Stimulated activated naive CD4-positive, alpha-beta T cell (primary cell): ENCODE results near the gene E2F4.

Experiments used
- DNase-seq, 6 experiments: peaks; one replicate each; lab custom pipeline; 2025; lab: John Stamatoyannopoulos, UW

The E2F4 gene

DNA sequence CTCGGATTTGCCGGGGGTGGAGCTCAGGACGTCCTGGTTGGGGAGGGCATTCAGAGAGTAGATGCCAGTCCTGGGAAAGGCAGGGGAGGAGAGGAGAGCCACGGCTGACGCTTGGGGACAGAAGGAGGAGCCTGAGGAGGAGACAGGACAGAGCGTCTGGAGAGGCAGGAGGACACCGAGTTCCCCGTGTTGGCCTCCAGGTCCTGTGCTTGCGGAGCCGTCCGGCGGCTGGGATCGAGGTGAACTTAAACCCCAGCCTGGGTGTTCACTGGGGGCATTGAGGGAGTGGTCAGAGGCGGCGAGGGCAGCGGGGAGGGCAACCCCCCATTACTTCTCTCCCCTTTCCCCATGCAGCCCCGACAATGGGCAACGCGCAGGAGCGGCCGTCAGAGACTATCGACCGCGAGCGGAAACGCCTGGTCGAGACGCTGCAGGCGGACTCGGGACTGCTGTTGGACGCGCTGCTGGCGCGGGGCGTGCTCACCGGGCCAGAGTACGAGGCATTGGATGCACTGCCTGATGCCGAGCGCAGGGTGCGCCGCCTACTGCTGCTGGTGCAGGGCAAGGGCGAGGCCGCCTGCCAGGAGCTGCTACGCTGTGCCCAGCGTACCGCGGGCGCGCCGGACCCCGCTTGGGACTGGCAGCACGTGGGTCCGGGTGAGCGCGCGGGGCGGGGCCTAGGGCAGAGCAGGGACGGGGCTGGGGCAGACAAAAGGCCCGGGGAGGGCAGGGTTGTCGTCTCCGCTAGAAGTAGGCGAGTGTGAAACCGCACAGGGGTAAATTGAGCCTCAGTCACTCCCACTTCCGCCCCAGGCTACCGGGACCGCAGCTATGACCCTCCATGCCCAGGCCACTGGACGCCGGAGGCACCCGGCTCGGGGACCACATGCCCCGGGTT, 17.9 kb upstream of the E2F4 start:
- peak; percentile 25 to 44 (median 34) for DNase-seq

DNA sequence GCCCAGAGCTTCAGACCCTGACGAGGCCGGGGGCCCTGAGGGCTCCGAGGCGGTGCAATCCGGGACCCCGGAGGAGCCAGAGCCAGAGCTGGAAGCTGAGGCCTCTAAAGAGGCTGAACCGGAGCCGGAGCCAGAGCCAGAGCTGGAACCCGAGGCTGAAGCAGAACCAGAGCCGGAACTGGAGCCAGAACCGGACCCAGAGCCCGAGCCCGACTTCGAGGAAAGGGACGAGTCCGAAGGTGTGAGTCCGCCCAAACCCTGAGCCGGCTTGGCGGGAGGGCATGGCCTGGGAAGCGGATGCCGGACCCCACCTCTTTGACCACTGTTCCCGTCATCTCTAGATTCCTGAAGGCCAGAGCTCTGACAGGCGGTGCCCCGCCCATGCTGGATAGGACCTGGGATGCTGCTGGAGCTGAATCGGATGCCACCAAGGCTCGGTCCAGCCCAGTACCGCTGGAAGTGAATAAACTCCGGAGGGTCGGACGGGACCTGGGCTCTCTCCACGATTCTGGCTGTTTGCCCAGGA, 17.2 kb upstream of the E2F4 start:
- no peak for DNase-seq

DNA sequence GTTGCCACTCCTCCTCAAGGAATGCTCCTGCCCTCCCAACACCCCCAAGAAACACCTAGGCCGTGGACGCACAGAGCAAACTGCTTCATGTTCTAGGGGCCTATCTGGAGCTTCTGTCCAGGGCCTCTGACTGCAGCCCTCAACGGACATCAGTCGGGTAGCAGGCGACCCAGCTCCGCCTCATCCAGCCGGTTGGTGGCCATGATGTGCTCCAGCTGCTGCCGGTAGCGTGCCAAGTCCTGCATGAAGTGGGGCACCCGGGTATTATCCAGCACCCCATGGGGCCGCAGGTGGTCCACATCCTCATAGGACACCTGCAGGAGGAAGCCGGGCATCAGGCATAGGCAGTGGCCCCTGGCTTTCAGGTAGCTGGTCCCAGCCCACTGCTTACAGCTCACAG, 15.3 kb upstream of the E2F4 start:
- no peak for DNase-seq

DNA sequence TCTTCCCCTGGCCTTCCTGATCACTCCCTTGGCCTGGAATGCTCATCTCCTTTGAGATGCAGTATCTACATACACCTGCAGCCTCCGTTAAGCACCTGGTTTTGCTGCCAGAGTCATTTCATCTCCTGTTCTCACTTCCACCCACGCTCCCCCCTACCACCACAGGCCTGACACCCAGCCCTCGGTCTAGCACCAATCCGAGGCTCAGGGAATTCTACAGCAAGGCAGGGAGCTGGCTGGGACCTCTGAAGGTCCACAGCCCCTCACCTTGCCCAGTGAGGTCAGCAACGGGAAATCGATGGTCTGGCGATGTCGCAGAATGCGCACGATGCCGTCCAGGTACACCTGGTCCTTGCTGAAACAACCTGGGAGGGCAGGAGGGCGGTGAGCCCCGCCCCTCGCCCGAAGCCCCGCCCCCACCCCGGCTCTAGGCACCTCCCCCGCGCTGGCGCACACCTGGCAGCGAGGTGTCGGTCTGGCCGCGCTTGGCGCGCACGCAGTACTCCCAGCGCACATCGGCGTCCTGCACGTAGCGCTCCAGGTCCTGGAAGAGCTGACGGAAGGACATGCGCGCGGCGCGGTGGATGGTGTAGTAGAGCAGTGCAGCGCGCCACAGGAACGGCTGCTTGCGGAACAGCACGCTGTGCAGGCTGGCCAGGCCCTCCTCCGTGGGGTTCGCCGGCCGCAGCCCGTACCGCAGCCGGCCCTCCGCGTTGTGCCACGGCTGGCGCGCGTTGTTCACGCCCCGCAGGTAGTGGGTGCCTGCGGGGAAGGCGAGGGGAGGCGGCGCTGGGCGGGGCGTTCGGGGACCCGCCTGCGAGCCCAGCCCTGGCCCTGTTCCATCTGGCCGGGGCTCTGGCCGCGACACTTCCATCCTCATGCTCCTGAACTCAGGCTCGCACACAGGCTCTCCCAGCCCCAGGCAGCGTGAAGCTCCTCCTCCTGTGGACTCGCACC, 13.9 kb upstream of the E2F4 start:
- peak in 5 of 6 experiments; percentile 45 to 54 (median 50) for DNase-seq

DNA sequence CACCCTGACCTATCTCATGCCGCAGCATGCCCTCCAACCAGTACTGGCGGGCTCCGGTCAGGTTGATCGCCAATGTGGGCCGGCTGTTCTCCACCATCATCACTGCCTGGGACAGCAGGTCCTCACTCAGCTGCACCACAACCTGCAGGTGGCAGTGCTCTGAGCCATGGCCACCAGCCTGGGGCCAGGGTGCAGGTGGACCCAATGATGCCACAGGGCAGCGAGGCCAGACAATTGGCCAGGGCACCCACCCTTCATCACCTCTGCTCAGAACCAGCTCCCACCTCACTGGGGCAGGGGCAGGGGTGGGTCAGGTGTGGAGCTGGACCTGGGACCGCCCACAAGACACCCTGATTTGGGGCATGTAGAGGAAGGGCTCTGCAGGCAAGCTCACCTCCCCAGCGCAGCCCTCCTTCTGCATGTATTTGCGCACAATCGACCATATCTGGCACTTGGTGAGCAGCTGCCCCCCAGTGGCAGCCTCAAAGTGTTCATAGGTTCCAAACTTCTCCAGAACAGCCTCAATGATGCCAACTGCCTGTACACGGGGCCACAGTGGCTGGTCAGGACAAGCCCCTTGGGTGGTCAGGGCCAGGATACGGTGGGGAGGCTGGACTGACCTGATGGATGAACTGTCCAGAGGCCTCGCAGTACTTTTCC, 12.4 kb upstream of the E2F4 start:
- no peak for DNase-seq

DNA sequence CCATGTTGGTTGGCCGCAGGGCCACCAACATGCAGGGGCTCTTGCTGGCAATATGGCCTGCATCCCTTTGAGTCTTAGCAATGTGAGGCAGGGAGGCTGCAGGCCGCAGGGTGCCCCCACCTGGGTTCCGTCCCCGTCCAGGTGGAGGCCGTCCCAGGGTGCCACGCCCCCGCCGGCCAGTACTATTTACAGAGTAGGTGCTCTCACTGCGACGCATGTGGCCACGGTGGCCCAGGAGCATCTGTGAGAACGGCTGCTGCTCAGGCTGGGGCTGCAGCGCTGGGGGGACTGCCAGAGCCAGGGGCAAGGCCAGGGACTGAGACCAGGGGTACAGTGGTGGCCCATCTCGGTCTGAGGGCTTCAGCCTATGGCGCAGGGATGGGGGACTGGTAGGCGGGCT, 11.8 kb upstream of the E2F4 start:
- no peak for DNase-seq

DNA sequence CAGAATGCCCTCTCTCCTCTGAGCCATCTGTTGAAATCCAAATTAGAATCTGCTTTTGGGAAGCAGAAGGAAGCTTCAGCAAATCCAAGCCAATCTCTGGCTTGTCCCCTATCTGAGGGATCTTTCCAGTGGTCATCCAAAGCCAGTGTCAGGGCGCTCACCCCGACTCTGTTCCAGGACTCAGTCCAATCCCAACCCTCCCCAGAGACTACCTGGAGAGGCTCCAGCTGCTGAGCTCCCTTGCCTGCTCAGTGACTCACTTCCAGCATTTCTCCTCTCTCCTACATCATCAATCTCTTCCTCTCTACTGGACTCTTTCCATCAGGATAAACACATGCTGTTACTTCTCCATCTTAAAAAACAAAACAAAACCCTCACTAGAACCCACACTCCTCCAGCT, 10.6 kb upstream of the E2F4 start:
- no peak for DNase-seq

DNA sequence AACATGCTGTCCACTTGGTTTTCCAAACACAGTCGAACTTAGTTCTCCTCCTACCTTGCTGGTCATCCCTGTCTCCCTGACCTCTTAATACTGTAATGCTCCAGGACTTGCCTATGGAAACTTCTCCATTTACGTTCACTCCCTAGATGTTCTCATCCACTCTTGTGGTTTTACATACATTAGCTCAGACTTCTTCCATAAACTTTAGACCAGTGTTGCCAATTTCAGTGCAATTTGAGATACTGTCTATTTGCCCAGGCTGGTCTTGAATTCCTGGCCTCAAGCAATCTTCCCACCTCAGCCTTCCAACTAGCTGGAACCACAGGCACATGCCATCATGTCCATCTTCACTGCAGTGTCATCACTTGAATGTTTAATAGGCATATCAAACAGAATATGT, 9.7 kb upstream of the E2F4 start:
- no peak for DNase-seq

DNA sequence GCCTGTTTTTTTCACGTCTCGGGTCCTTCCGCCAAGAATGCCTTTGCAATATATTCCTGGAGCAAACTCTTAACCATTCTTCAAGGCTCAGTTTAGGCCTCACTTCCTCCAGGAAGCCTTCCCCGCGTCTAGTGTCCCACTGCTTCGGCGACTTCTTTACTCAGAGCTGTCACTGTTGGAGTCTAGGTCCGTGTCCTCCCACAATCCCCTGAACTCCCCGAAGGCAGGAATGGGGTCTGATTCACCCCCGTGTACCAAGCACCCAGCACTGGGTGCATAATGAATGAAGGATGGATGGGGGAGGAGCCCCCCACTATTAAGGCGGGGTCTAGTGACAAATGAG, 8.7 kb upstream of the E2F4 start:
- DNase-seq: no peak

DNA sequence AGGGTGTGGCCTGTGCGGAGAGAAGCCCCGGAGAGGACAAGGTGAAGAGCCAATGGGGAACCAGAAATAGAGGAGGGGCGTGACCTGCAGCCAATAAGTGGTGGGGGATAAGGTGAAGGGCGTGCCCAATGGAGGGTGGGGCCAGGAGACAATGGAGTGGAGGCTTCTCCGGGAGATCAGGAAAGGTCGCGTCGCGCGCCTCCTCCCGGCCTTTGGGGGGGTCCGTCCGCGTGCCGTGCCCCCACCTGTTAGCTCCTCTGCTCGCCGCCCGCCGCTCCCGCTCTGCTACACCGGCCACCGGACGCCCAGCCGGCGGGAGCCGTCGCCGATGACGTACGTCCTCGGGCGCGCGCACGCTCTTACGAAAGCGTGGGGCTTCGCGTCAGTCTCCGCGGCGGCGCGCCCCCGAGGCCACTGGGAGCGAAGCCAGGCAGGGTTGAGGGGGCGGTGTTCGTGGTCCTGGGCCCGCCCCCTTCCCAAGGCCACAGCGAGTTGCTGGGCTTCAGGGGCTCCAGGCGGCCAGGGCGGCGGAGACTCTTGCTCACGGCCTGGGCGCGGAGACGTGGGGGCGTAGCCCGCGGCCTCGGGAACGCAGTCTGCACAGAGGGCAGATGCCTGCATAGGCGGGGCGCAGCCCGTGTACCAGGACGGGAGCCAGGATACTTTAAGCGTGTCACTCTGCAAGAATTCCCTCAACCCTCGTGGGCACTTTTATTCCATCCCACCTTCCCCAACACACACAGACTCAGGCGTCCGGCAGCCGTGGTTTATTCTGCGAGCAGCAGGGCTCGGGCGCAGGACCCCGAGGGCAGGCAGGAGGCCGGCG, 8.1 kb upstream of the E2F4 start, which contains the start of gene MATCAP1:
MATCAP1 (minus strand) TSS at position 337 of the 826 bp plus-strand sequence. CDS start 3,353 bp downstream, outside the sequence.
- DNase-seq: peak; percentile 89 to 99 (median 95)

DNA sequence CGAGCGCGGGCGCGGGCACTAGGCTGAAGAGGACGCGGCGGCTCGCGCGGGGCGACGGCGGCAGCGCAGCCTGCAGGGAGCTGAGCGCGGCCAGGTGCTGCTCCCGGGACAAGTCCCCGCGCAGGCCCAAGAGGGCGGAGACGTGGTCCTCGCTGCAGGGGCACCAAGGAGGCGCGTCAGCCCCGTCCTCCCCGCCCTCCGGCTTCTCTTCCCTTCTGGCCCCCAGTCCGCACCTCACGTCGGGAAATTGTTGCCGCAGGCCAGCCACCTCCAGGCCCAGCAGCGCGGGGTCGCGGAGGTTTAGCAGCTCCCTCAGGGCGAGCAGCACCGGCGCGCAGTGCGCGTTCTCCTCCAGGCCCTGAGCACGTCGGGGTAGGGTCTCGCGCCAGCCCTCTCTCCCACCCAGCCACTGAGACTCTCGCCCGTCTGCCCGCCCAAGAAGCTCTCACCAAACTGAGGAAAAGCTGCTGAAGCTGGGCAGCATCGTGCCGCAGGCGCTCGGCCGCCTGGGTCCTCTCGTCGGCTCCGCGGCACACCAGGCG, 7.4 kb upstream of the E2F4 start:
- DNase-seq: peak in 2 of 6 experiments; percentile 42 to 49

DNA sequence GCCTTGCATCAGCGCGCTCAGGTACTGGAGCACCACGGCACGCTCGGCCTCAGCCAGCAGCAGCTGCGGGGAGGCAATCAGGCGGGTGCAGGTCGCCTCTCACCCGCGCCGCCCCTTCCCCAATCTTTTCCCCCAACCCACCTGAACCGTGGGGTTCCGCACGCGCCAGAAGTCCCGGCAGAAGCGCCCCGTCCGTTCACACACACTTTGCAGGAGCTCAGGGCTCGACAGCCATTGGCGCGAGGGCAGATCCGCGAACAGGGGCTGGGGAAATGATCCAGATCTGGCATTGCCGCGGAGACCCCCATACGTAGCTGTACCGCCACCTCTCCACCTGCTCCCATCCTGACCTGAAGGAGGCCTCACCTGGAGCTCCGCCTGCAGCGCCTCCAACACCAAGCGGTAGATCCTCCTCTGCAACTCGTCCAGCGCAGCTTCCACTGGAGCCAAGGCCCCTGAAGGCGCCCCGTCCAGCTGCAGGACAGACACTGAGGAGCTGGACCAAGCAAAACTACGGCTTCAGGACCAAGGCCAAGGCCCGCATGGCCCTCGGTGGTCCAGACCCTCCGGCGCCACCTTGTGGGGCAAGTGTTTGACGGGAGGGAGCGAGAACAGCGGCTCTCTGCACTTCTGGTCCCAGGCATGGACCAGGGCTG, 6.8 kb upstream of the E2F4 start:
- DNase-seq: peak; percentile 48 to 80 (median 69)

DNA sequence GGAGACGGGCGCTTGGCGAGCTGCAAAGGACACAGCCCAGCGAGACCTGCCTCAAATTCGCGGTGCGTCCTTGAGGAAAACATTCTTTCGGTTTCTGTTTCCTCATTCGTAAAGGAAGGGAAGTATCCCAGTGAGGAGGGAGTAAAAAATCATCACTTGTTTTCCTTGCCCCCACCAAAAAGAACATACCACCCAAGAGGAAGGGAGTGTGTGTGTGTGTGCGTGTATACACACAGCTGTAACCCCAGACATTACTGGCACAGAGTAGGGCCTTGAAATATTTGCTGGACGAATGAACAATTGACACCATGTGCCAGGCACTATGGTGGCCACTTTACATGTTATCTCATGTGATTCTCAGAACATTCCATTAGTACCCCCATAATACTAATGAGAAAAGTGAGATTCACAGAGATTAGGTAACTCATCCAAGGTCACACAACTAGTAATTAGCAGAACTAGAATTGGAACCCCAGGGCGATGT, 6.3 kb upstream of the E2F4 start:
- no peak for DNase-seq

DNA sequence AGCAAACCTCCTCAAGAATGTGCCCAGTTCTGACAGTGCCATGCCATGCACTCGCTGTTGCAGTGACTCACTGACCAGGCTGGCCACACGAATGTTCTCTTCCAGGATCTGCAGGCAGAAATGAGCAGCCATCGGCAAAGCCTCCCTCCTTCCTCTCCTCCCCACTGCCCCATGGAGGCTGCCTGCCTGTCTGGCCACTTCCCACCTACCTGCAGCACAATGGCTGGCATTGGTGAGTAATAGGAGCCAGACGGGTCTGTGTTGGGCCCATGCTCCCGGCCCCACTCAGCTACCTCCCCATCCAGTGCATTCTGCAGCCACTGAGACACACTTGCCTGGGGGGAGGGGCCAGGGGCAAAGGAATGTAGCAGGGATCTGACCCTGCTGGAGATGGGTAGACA, 5.4 kb upstream of the E2F4 start:
- no peak for DNase-seq

DNA sequence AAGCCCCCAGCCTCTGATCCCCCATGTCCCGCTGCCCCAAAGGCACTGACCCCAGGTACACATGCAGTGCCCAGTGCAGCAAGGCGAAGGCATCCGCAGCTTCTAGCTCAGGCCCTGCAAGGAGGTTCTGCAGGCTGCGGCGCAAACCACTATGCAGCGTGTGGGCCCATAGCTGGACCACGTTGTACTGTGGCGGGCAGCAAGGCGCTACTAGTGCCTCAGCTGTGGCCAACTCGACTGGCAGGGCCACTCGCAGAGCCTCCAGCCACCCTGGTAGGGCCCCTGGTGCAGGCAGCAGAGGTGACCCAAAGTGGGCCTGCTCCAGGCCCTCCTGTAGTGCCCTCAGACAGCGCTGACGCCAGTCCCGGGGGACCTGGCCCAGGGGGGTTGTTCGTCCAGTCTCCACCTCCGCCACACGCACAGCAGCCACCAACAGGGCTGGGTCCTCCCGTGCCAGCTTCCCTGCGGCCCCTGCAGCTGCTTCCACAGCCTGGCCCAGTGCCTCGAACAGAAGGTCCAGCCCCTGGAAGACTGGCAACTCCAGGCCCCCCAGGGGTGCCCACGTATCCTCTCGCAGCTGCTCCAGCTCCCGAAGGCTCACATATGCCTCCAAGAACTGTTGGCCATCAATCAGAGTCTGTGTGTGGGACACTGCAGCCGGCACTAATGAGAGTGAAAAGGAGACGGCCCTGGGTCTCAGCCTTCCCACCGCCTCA, 4.6 kb upstream of the E2F4 start:
- no peak for DNase-seq

DNA sequence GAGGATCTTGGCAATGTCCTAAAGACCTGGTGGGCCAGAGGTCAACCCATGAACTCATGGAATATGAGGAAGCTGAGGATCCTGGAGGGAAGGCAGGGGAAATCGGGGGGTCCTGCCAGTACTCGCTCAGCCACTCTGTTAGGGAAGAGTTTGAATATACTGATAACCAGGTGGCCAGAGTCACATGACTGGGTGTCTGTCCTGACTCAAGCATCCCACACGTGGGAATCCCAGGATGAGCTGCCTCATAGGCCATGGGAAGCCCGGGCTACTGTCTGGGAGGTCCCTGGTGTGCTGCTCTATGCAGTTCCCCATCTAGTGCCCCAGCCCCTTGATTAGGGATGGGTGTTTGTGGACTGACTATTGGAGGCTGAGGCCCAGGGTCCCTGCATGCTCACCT, 3.6 kb upstream of the E2F4 start:
- no peak for DNase-seq

DNA sequence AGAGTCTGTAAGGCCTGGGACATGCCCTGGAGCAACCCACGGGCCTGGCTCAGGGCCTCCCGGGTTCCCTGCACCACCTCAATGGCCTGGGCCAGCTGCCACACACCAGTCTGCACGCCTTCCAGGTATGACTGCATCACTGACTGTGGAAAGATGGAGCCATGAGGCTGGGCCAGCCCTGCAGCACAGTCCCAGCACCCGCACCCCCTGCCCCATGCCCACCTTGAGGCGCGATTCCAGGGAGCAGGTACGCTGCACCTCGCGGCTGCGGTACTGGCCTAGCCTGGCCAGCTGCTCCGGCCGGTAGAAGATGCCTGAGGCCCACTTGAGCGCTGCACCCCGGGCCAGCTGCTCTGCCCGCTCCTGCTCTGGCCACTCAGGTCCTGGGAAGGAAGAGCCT, 3.2 kb upstream of the E2F4 start:
- no peak for DNase-seq

DNA sequence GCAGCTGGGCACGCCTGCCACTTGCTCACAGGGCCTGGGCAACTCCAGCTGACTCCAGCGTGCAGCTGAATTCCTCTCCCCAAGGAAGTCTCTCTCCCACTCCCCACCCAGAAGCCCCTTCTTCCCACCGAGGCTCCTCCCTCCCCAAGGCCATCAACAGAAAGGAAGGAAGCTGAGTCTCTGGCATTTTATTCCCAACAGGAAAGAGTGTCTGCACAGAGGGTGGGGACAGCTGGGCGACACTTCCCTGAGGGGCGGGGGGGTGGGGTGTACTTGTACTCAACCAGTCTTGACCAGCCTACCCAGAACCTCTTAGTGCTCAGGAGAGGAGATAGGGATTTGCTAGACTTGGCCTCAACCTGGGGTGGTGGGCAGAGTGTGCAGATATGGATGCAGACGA, 1.9 kb upstream of the E2F4 start, which contains the start of gene EXOC3L1:
EXOC3L1 (minus strand) TSS at position 96 of the 400 bp plus-strand sequence. CDS start 460 bp downstream, outside the sequence.
- DNase-seq: no peak
